GM12878 (cell line): Measurements from ENCODE around the gene LRRC26. TPM values are rescaled to one million over a fixed set of nuclear protein-coding genes. Genes with fewer than 3 reads are reported as not detected.

ENCODE experiments used
- ATAC-seq: fragments of 200-7000 bp; cut with Tn5 transposase; 3 replicates; pipeline ENCODE4 v1.9.1; 2020; ENCODE audit warnings: mild to moderate bottlenecking, moderate library complexity
- BruUV-seq: library from RNA; stranded (reverse); fragments of 400-500 nt; replicated peaks from 2 replicates; lab custom pipeline; 2021; lab: Mats Ljungman, UMichigan
- CTCF ChIA-PET: fragments of 300-600 bp; sonication (Branson Sonifier 250); formaldehyde crosslinking; extraction: SDS; loops from one replicate; lab custom pipeline; 2021; ENCODE audit warnings: inconsistent platforms; lab: Yijun Ruan, JAX
- POLR2A ChIA-PET: fragments of 350-600 bp; formaldehyde crosslinking; extraction: SDS; loops from one replicate; lab custom pipeline; 2021; ENCODE audit warnings: inconsistent platforms; lab: Charles Lee
- RAD21 ChIA-PET: fragments of 300-600 bp; sonication (Branson Sonifier 250); formaldehyde crosslinking; loops from one replicate; lab custom pipeline; 2023; ENCODE audit warnings: antibody characterized with exemption; ENCODE audit not compliant: unreplicated experiment; lab: Charles Lee
- SMC1A ChIA-PET: fragments of 300-600 bp; sonication (Branson Sonifier 250); formaldehyde crosslinking; loops from one replicate; lab custom pipeline; 2023; ENCODE audit not compliant: unreplicated experiment, uncharacterized antibody; lab: Charles Lee
- DNase-seq: peaks from one replicate; pipeline ENCODE4 v3.0.0-alpha.2; 2011; ENCODE audit warnings: low read depth, low spot score
- FAIRE-seq: peaks from 3 replicates; lab custom pipeline; 2011; peaks lifted over from hg19 to GRCh38; lab: Jason Lieb, UNC
- H2AFZ ChIP-seq: 2 replicates; pipeline ENCODE4 v1.6.0; 2011; ENCODE audit warnings: low read depth, low read length, control low read depth; ENCODE audit not compliant: control insufficient read depth
- H3K27ac ChIP-seq: 2 replicates; pipeline ENCODE4 v1.5.1; 2011; ENCODE audit warnings: control low read depth; ENCODE audit not compliant: control insufficient read depth, insufficient read depth
- H3K27me3 ChIP-seq, 2 experiments: replicated peaks in 1 of 2; 2 replicates each; pipeline versions ENCODE4 v1.6.0 to v1.6.1; 2011; ENCODE audit warnings: low read length in 1 of 2; ENCODE audit not compliant: control insufficient read depth in 2 of 2, insufficient read depth in 2 of 2
- H3K36me3 ChIP-seq, 2 experiments: 2 replicates each; pipeline ENCODE4 v1.5.1; 2011; ENCODE audit warnings: low read length in 1 of 2; ENCODE audit not compliant: control insufficient read depth in 2 of 2, insufficient read depth in 2 of 2
- H3K4me1 ChIP-seq: 2 replicates; pipeline ENCODE4 v1.6.1; 2011; ENCODE audit warnings: mild to moderate bottlenecking, low read length, moderate library complexity, mixed read lengths; ENCODE audit not compliant: control insufficient read depth, insufficient read depth
- H3K4me2 ChIP-seq: 2 replicates; pipeline ENCODE4 v1.6.0; 2011; ENCODE audit warnings: control low read depth; ENCODE audit not compliant: control insufficient read depth, insufficient read depth
- H3K4me3 ChIP-seq: fragments of 200-600 bp; sonication (generic); 2 replicates; pipeline ENCODE4 v1.5.1; 2016
- H3K79me2 ChIP-seq: 2 replicates; pipeline ENCODE4 v1.6.0; 2011; ENCODE audit warnings: low read length; ENCODE audit not compliant: control insufficient read depth, insufficient read depth
- H3K9ac ChIP-seq: 2 replicates; pipeline ENCODE4 v1.8.0; 2011; ENCODE audit warnings: low read length, control low read depth, mixed read lengths; ENCODE audit not compliant: control insufficient read depth, insufficient read depth
- H3K9me3 ChIP-seq: replicated peaks from 3 replicates; pipeline ENCODE4 v1.5.1; 2011; ENCODE audit warnings: mild to moderate bottlenecking, low read length; ENCODE audit not compliant: control insufficient read depth, insufficient read depth
- H4K20me1 ChIP-seq: 2 replicates; pipeline ENCODE4 v1.6.0; 2011; ENCODE audit not compliant: control insufficient read depth, insufficient read depth
- BRCA1 ChIP-seq: IDR thresholded peaks from 2 replicates; pipeline ENCODE4 v1.6.1; 2011; ENCODE audit warnings: low read depth, low read length, improper control_type of control experiment
- CBX5 ChIP-seq: sonication (generic); IDR thresholded peaks from 2 replicates; pipeline ENCODE4 v1.6.1; 2016; ENCODE audit warnings: low read depth, moderate library complexity, mild to moderate bottlenecking, inconsistent platforms
- EED ChIP-seq: sonication (generic); IDR thresholded peaks from 2 replicates; pipeline ENCODE4 v1.6.1; 2016; ENCODE audit warnings: antibody characterized with exemption, low read depth
- HCFC1 ChIP-seq: fragments of 150-350 bp; IDR thresholded peaks from 2 replicates; pipeline ENCODE4 v1.6.1; 2014; ENCODE audit warnings: low read length
- HDGF ChIP-seq: fragments of 450-650 bp; IDR thresholded peaks from 2 replicates; pipeline ENCODE4 v1.6.1; 2016; ENCODE audit warnings: antibody characterized with exemption
- LARP7 ChIP-seq: fragments of 450-650 bp; IDR thresholded peaks from 2 replicates; pipeline ENCODE4 v1.6.1; 2017; ENCODE audit warnings: mild to moderate bottlenecking
- NR2F1 ChIP-seq: fragments of 450-650 bp; conservative IDR thresholded peaks from 2 replicates; pipeline ENCODE4 v1.6.1; 2017; ENCODE audit warnings: mild to moderate bottlenecking
- NRF1 ChIP-seq: conservative IDR thresholded peaks from 2 replicates; pipeline ENCODE4 v1.6.1; 2011; ENCODE audit warnings: mild to moderate bottlenecking, low read depth, low read length, improper control_type of control experiment
- PBX3 ChIP-seq: IDR thresholded peaks from 2 replicates; pipeline ENCODE4 v1.6.1; 2011; ENCODE audit warnings: mild to moderate bottlenecking, low read depth, low read length, moderate library complexity; ENCODE audit not compliant: insufficient replicate concordance
- POLR2AphosphoS2 ChIP-seq: IDR thresholded peaks from 2 replicates; pipeline ENCODE4 v1.6.1; 2011; ENCODE audit warnings: low read depth, mild to moderate bottlenecking, low read length, improper control_type of control experiment, moderate library complexity
- TCF7 ChIP-seq: IDR thresholded peaks from 2 replicates; pipeline ENCODE4 v1.6.1; 2014; ENCODE audit warnings: antibody characterized with exemption, borderline replicate concordance
- YY1 ChIP-seq: IDR thresholded peaks from 2 replicates; pipeline ENCODE4 v1.6.1; 2011; ENCODE audit warnings: low read depth, mild to moderate bottlenecking, low read length
- ZNF274 ChIP-seq: IDR thresholded peaks from one replicate; pipeline ENCODE4 v1.8.0; 2011; ENCODE audit not compliant: insufficient read length, insufficient read depth
- ZZZ3 ChIP-seq: IDR thresholded peaks from 2 replicates; pipeline ENCODE4 v1.6.1; 2011; ENCODE audit warnings: low read depth; ENCODE audit not compliant: control insufficient read depth, insufficient read length
- WGBS: methylation state at CpG from one replicate; pipeline ENCODE4 v1.1.6; 2016; ENCODE audit warnings: low lambda C conversion rate; ENCODE audit not compliant: insufficient replicate concordance, insufficient coverage; ENCODE audit errors: missing lambda C conversion rate; 5-methylcytosine and 5-hydroxymethylcytosine counted together
- in situ Hi-C: fragments of 300-500 bp; cut with MboI; formaldehyde crosslinking; loops from 9 replicates; pipeline ENCODE4 v1.14.3; 2018; ENCODE audit warnings: mixed read lengths
- intact Hi-C: fragments of 100-400 bp; cut with micrococcal nuclease; formaldehyde crosslinking; loops from one replicate; pipeline ENCODE4 v1.14.2; 2022; ENCODE audit not compliant: unreplicated experiment
- polyA plus RNA-seq, 11 experiments: library from polyadenylated mRNA; depleted of rRNA in 4 of 11; unstranded in 6 of 11; stranded (reverse) in 5 of 11; fragments of >200 nt; fragmentation: Nextera tagmentation in 4 of 11; fragmentation: Illumina TruSeq in 1 of 11; extraction: Ambion mirVana in 4 of 11; extraction: Trizol in 1 of 11; gene quantifications; 1 replicate in 1 of 11; 2 replicates in 10 of 11; pipeline versions ENCODE4 v1.2.1 to v1.2.3, GENCODE V29; 2011 to 2016; ENCODE audit warnings: inconsistent platforms in 2 of 11, missing spikeins in 2 of 11, low read depth in 1 of 11
- total RNA-seq, 4 experiments: library from RNA; depleted of rRNA in 3 of 4; stranded (reverse); fragments of >200 nt in 3 of 4; fragmentation: Illumina TruSeq in 1 of 4; extraction: Trizol in 1 of 4; gene quantifications; 2 replicates each; pipeline versions ENCODE4 v1.2.1 to v1.2.3, GENCODE V29; 2013 to 2021

Gene LRRC26
- total and polyA plus RNA-seq, 10 of the 15 experiments (the other 5 are each of a cell fraction or from before 2014, with no cell fraction given), result 0.29 to 0.91 (median 0.64) TPM; not detected in 5

DNA sequence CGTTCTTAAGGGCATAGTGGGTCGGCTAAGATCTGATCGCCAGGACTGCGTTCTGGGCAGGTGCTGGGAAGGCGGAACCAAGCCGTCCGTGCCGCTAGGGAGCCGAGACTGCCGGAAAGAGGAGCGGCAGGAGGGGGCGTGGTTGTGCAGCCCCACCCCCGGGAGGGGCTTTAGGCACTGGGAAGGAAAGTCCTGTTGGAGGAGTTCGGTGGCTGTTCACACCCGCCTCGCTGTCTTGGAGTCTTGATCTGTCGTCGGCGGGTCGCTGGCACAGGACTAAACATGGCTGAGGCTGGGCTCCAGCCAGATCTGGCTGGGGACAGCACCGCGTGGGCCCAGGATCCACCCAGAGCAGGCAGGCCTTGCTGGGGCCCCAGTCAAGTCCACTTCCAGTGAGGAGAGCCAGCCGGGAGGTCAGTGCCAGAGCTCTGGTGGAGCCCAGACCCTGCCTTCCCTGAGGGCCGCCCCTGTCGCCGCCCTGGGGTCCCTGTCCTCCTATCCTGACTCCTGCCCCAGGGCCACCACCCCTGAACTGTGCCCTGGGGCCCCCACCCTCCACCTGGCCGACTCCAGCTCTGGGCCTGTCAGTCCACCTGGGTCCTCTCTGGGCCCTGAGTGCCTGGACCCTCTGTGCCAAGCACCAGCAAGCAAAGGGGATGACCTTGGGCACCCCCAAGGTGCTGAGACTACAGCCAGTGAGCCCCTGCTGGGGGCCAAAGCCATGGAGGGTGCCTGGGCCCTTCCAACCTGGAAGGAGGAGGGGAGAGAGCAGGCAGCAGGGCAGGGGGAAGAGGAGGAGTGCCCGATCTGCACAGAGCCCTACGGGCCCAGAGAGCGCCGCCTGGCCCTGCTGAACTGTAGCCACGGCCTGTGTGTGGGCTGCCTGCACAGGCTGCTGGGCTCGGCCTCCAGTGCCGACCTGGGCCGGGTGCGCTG, 47.7 kb upstream of the LRRC26 start:
- CTCF ChIA-PET, result no interaction called here
- WGBS, result 89% methylated on average over 36 of the region's 36 CpGs
- Histone ChIP-seq H2AFZ (no peak overlapping the region), H4K20me1 (no peaks in the 10 kb centered on the region), H3K9ac (no peak overlapping the region), H3K27me3 (no peaks in the 10 kb centered on the region), H3K9me3 (no peaks in the 10 kb centered on the region), H3K36me3 (peaks cover 0 to 2% of the 10 kb centered on the region in 2 experiments; a peak in 2 of 4 replicates), H3K4me1 (no peaks in the 10 kb centered on the region), H3K27ac (no peak overlapping the region), H3K4me2 (no peak overlapping the region), H3K4me3 (no peak overlapping the region), H3K79me2 (no peaks in the 10 kb centered on the region)
- TF ChIP-seq ZNF274 (no peak), ZZZ3 (no peak), NRF1 (no peak), NR2F1 (no peak), YY1 (no peak), LARP7 (no peak), POLR2AphosphoS2 (no peak), BRCA1 (no peak), EED (no peak), HDGF (no peak), TCF7 (no peak), CBX5 (no peak), PBX3 (no peak), HCFC1 (no peak)
- SMC1A ChIA-PET, result no interaction called here
- in situ Hi-C loops, result no loop called here
- POLR2A ChIA-PET, result no interaction called here
- ATAC-seq (no peak), DNase-seq (no peak), FAIRE-seq (no peak)
- intact Hi-C loops, result no loop called here
- BruUV-seq, result no TSS peak
- RAD21 ChIA-PET, result no interaction called here
